MCF 10A (cell line): ENCODE results near the gene PGAM2. TPM values are rescaled to one million over a fixed set of nuclear protein-coding genes. Genes with fewer than 3 reads are reported as not detected.

Experiments used
- BruUV-seq: library from RNA; stranded (reverse); fragments of 400-500 nt; replicated peaks from 2 replicates; lab custom pipeline; 2021; lab: Mats Ljungman, UMichigan
- CTCF ChIA-PET: fragments of 300-600 bp; sonication (Branson Sonifier 250); formaldehyde crosslinking; extraction: SDS; loops from one replicate; lab custom pipeline; 2021; ENCODE audit warnings: antibody characterized with exemption, inconsistent platforms; lab: Yijun Ruan, JAX
- POLR2A ChIA-PET: fragments of 300-600, 350-650 bp; sonication (Branson Sonifier 250); formaldehyde crosslinking; extraction: SDS; loops from one replicate; lab custom pipeline; 2020; ENCODE audit warnings: antibody characterized with exemption, inconsistent platforms; lab: Yijun Ruan, JAX
- DNase-seq: peaks from one replicate; pipeline ENCODE4 v3.0.0-alpha.2; 2018; ENCODE audit not compliant: unreplicated experiment
- H3K27ac Mint-ChIP-seq: one replicate; pipeline ENCODE4 v1.8.0; 2022; ENCODE audit warnings: mild to moderate bottlenecking, low read depth, mixed read lengths; ENCODE audit not compliant: unreplicated experiment
- H3K27me3 Mint-ChIP-seq: one replicate; pipeline ENCODE4 v1.8.0; 2022; ENCODE audit warnings: mixed read lengths; ENCODE audit not compliant: insufficient read depth, unreplicated experiment
- H3K36me3 Mint-ChIP-seq: one replicate; pipeline ENCODE4 v1.8.0; 2022; ENCODE audit warnings: mild to moderate bottlenecking, moderate library complexity, mixed read lengths; ENCODE audit not compliant: insufficient read depth, unreplicated experiment
- H3K4me1 Mint-ChIP-seq: one replicate; pipeline ENCODE4 v1.8.0; 2022; ENCODE audit warnings: mixed read lengths; ENCODE audit not compliant: insufficient read depth, unreplicated experiment
- H3K4me3 Mint-ChIP-seq: one replicate; pipeline ENCODE4 v1.8.0; 2022; ENCODE audit warnings: mild to moderate bottlenecking, moderate library complexity, mixed read lengths; ENCODE audit not compliant: unreplicated experiment
- H3K9me3 Mint-ChIP-seq: one replicate; pipeline ENCODE4 v1.8.0; 2022; ENCODE audit warnings: mixed read lengths; ENCODE audit not compliant: unreplicated experiment
- CTCF ChIP-seq: fragments of 200-600 bp; IDR thresholded peaks from one replicate; pipeline ENCODE4 v1.8.0; 2022; ENCODE audit warnings: antibody characterized with exemption, mild to moderate bottlenecking; ENCODE audit not compliant: unreplicated experiment
- intact Hi-C: fragments of 100-400 bp; cut with micrococcal nuclease; formaldehyde crosslinking; loops from 2 replicates; pipeline ENCODE4 v1.14.1; 2022
- total RNA-seq: library from RNA; stranded (reverse); gene quantifications from 2 replicates; pipeline ENCODE4 v1.2.3, GENCODE V29; 2022

PGAM2 gene
- total RNA-seq, 1 experiment from 2014 or later: not detected

DNA sequence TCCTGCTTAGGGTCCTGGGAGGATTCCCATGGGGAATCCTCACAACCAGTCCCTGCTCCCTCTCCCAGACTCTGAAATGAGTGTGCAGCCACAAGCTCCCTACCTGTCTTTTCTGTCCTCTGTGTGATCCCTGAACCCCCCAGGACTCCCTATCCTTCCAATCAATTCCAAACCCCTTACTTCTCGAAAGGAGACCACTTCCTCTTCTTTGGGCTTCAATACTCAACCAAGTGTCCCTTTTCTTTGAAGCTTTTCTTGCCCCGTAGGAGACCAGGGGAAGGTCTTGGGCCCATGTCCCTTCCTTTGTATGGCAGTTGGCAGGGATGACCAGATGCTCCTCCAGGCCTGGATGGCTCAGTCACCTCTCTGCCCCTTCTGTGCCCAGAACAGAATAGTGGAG, 40.5 kb upstream of the PGAM2 start:
- no peak overlapping the region for H3K27ac Mint-ChIP-seq
- POLR2A ChIA-PET: no interaction called here
- peaks cover 20% of the 10 kb centered on the region for H3K4me1 Mint-ChIP-seq

GRCh38 chr7:44104860-44105771, 39.7 kb upstream of the PGAM2 start:
- intact Hi-C loops: no loop called here
- ChIA-PET CTCF (no interaction called here), POLR2A (no interaction called here)
- Mint-ChIP-seq H3K9me3 (no peaks in the 10 kb centered on the region), H3K27me3 (no peaks in the 10 kb centered on the region), H3K27ac (no peak overlapping the region), H3K4me1 (peaks cover 24% of the 10 kb centered on the region), H3K36me3 (no peaks in the 10 kb centered on the region), H3K4me3 (no peak overlapping the region)
- peak; percentile 21 for DNase-seq
- BruUV-seq: no TSS peak
- TF ChIP-seq CTCF: no peak

More for the DNA sequence above, 40.5 kb upstream of the PGAM2 start:
- H3K4me3 Mint-ChIP-seq: no peak overlapping the region
- no peak for DNase-seq
- TF ChIP-seq CTCF: no peak
- no peaks in the 10 kb centered on the region for H3K36me3 Mint-ChIP-seq
- no peaks in the 10 kb centered on the region for H3K9me3 Mint-ChIP-seq
- no TSS peak for BruUV-seq
- no peaks in the 10 kb centered on the region for H3K27me3 Mint-ChIP-seq
- intact Hi-C loops: no loop called here
- CTCF ChIA-PET: no interaction called here

- TF ChIP-seq CTCF: no peak
- intact Hi-C loops: no loop called here
- Mint-ChIP-seq H3K4me3 (no peak within 1 kb of the TSS), H3K27me3 (no peaks in the 10 kb centered on the region), H3K36me3 (no peaks in the 10 kb centered on the region), H3K4me1 (peaks cover 25% of the 10 kb centered on the region), H3K9me3 (no peaks in the 10 kb centered on the region), H3K27ac (no peak within 1 kb of the TSS)
- no TSS peak for BruUV-seq
- DNase-seq: no peak
- CTCF ChIA-PET: no interaction called here
- POLR2A ChIA-PET: no interaction called here
These were observed 38.8 kb upstream of the PGAM2 start, which contains the start of gene AEBP1 for GRCh38 chr7:44103923-44104859. AEBP1 (plus strand) TSS chr7:44104345; CDS start chr7:44104666, 321 bp downstream.

DNA sequence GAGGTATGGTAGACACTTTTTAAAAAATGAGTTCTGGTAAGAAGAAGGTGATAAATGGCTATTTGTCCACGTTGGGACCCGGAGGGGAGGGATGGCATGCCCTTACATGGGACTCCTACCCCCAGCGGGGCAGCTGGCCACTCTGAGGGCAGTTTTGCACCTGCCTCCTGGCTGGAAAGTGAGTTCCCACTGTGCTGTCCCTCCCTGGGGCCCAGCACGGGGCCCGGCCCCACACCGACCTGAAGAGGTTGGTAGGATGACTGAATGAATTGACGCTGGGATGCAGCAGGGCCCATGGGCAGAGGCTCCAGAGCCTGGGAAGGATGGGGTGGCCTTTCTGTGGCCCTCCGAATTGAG, 38.2 kb upstream of the PGAM2 start:
- intact Hi-C loops: no loop called here
- no peaks in the 10 kb centered on the region for H3K9me3 Mint-ChIP-seq
- no peak overlapping the region for H3K4me3 Mint-ChIP-seq
- H3K4me1 Mint-ChIP-seq: peaks cover 25% of the 10 kb centered on the region
- CTCF ChIA-PET: no interaction called here
- POLR2A ChIA-PET: no interaction called here
- BruUV-seq: no TSS peak
- no peaks in the 10 kb centered on the region for H3K27me3 Mint-ChIP-seq
- no peaks in the 10 kb centered on the region for H3K36me3 Mint-ChIP-seq
- no peak for TF ChIP-seq CTCF
- no peak for DNase-seq
- H3K27ac Mint-ChIP-seq: no peak overlapping the region
